ENCODE results near the gene PCDHGB4.

PCDHGB4 gene

GRCh38 chr5:141409598-141410306, 22.3 kb downstream of the PCDHGB4 start:
- no peak for ATAC-seq
- TF ChIP-seq CSDC2 (CRISPR knock-in tag; IDR thresholded peaks at IDR 0.05), result no peak
- no peak for TF ChIP-seq ISL1 (CRISPR knock-in tag; IDR thresholded peaks at IDR 0.05)
- TF ChIP-seq TCF4 (CRISPR knock-in tag; IDR thresholded peaks at IDR 0.05; ENCODE audit: borderline replicate concordance), result no peak
- TF ChIP-seq, protein P1, sequence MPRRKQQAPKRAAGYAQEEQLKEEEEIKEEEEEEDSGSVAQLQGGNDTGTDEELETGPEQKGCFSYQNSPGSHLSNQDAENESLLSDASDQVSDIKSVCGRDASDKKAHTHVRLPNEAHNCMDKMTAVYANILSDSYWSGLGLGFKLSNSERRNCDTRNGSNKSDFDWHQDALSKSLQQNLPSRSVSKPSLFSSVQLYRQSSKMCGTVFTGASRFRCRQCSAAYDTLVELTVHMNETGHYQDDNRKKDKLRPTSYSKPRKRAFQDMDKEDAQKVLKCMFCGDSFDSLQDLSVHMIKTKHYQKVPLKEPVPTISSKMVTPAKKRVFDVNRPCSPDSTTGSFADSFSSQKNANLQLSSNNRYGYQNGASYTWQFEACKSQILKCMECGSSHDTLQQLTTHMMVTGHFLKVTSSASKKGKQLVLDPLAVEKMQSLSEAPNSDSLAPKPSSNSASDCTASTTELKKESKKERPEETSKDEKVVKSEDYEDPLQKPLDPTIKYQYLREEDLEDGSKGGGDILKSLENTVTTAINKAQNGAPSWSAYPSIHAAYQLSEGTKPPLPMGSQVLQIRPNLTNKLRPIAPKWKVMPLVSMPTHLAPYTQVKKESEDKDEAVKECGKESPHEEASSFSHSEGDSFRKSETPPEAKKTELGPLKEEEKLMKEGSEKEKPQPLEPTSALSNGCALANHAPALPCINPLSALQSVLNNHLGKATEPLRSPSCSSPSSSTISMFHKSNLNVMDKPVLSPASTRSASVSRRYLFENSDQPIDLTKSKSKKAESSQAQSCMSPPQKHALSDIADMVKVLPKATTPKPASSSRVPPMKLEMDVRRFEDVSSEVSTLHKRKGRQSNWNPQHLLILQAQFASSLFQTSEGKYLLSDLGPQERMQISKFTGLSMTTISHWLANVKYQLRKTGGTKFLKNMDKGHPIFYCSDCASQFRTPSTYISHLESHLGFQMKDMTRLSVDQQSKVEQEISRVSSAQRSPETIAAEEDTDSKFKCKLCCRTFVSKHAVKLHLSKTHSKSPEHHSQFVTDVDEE (CRISPR knock-in tag; IDR thresholded peaks at IDR 0.05), result no peak
- TF ChIP-seq RARB (CRISPR knock-in tag; IDR thresholded peaks at IDR 0.05), result no peak

DNA sequence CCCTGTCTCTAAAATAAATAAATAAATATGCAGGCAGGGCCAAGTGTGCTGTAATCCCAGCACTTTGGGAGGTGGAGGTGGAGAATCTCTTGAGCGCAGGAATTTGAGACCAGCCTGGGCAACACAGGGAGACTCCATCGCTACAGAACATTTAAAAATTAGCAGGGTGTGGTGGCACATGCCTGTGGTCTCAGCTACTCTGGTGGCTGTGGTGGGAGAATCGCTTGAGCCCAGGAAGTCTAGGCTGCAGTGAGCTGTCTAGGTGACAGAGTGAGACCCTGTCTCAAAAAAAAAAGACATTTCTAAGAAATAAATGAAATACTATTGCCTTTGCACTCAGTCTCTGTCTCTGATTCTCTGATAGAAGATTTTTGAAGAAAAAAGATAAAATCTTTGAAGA, 24.1 kb downstream of the PCDHGB4 start:
- no peak for ATAC-seq
- TF ChIP-seq SNAI2 (CRISPR knock-in tag; IDR thresholded peaks at IDR 0.05), result no peak
- TF ChIP-seq TOX (CRISPR knock-in tag; IDR thresholded peaks at IDR 0.05; ENCODE audit: borderline replicate concordance), result no peak
- no peak for TF ChIP-seq OSR1 (CRISPR knock-in tag; IDR thresholded peaks at IDR 0.05)
- TF ChIP-seq, protein P2, sequence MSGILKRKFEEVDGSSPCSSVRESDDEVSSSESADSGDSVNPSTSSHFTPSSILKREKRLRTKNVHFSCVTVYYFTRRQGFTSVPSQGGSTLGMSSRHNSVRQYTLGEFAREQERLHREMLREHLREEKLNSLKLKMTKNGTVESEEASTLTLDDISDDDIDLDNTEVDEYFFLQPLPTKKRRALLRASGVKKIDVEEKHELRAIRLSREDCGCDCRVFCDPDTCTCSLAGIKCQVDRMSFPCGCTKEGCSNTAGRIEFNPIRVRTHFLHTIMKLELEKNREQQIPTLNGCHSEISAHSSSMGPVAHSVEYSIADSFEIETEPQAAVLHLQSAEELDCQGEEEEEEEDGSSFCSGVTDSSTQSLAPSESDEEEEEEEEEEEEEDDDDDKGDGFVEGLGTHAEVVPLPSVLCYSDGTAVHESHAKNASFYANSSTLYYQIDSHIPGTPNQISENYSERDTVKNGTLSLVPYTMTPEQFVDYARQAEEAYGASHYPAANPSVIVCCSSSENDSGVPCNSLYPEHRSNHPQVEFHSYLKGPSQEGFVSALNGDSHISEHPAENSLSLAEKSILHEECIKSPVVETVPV (CRISPR knock-in tag; IDR thresholded peaks at IDR 0.05), result no peak
- no peak for TF ChIP-seq ZFP3 (CRISPR knock-in tag; IDR thresholded peaks at IDR 0.05)
- no peak for TF ChIP-seq ISL1 (CRISPR knock-in tag; IDR thresholded peaks at IDR 0.05)
- no peak for TF ChIP-seq ZFP30 (CRISPR knock-in tag; IDR thresholded peaks at IDR 0.05)
- TF ChIP-seq, protein P3, sequence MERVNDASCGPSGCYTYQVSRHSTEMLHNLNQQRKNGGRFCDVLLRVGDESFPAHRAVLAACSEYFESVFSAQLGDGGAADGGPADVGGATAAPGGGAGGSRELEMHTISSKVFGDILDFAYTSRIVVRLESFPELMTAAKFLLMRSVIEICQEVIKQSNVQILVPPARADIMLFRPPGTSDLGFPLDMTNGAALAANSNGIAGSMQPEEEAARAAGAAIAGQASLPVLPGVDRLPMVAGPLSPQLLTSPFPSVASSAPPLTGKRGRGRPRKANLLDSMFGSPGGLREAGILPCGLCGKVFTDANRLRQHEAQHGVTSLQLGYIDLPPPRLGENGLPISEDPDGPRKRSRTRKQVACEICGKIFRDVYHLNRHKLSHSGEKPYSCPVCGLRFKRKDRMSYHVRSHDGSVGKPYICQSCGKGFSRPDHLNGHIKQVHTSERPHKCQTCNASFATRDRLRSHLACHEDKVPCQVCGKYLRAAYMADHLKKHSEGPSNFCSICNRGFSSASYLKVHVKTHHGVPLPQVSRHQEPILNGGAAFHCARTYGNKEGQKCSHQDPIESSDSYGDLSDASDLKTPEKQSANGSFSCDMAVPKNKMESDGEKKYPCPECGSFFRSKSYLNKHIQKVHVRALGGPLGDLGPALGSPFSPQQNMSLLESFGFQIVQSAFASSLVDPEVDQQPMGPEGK (CRISPR knock-in tag; IDR thresholded peaks at IDR 0.05; ENCODE audit: borderline replicate concordance), result no peak
- no peak for TF ChIP-seq ZNF8 (CRISPR knock-in tag; IDR thresholded peaks at IDR 0.05)
- TF ChIP-seq POU6F1 (CRISPR knock-in tag; IDR thresholded peaks at IDR 0.05; ENCODE audit: borderline replicate concordance, low read depth), result no peak
- TF ChIP-seq, protein P1 (CRISPR knock-in tag; IDR thresholded peaks at IDR 0.05), result no peak
- TF ChIP-seq RARB (CRISPR knock-in tag; IDR thresholded peaks at IDR 0.05), result no peak

DNA sequence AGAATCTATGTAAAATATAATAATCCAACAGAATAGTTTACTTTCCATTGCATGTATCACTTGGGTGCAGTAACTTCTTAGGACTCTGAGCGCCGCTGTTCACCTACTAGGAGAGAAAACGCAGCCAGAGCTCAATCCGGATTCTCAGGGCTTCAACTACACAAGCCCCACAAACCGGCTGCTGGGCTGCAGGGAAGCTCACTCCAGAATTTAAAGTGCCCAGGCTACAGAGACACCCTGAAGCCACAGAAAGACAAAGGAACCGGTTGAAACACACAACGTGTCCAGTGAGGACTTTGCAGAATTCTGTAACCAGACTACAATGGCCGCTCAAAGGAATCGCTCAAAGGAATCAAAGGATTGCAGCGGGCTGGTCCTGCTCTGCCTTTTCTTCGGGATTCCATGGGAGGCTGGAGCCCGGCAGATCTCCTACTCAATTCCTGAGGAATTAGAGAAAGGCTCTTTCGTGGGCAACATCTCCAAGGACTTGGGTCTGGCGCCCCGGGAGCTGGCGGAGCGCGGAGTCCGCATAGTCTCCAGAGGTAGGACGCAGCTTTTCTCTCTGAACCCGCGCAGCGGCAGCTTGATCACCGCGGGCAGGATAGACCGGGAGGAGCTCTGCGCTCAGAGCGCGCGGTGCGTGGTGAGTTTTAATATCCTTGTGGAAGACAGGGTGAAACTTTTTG, 25.5 kb downstream of the PCDHGB4 start, which contains the start of gene PCDHGA10:
TSS of gene PCDHGA10 (plus strand) at position 134 of the 686 bp plus-strand sequence. CDS start at position 323, 189 bp downstream.
- ATAC-seq, result peak; percentile 61
- no peak for TF ChIP-seq RARB (CRISPR knock-in tag; IDR thresholded peaks at IDR 0.05)
- TF ChIP-seq ZNF70 (CRISPR knock-in tag; IDR thresholded peaks at IDR 0.05), result no peak
- no peak for TF ChIP-seq PPARA (CRISPR knock-in tag; IDR thresholded peaks at IDR 0.05; ENCODE audit: borderline replicate concordance)
- no peak for TF ChIP-seq TCF4 (CRISPR knock-in tag; IDR thresholded peaks at IDR 0.05; ENCODE audit: borderline replicate concordance)
- TF ChIP-seq BACH2 (CRISPR knock-in tag; IDR thresholded peaks at IDR 0.05; ENCODE audit: borderline replicate concordance), result no peak
- TF ChIP-seq GLIS3 (CRISPR knock-in tag; IDR thresholded peaks at IDR 0.05), result no peak
- TF ChIP-seq ZNF8 (CRISPR knock-in tag; IDR thresholded peaks at IDR 0.05), result no peak
- TF ChIP-seq ARNTL (CRISPR knock-in tag; IDR thresholded peaks at IDR 0.05; ENCODE audit: borderline replicate concordance, low read depth), result no peak
- TF ChIP-seq TOX (CRISPR knock-in tag; IDR thresholded peaks at IDR 0.05; ENCODE audit: borderline replicate concordance), result no peak
- TF ChIP-seq, protein P1 (CRISPR knock-in tag; IDR thresholded peaks at IDR 0.05), result no peak
- no peak for TF ChIP-seq OSR1 (CRISPR knock-in tag; IDR thresholded peaks at IDR 0.05)
- TF ChIP-seq POU6F1 (CRISPR knock-in tag; IDR thresholded peaks at IDR 0.05; ENCODE audit: borderline replicate concordance, low read depth), result no peak
- TF ChIP-seq ZNF565 (CRISPR knock-in tag; conservative IDR thresholded peaks at IDR 0.05; ENCODE audit: low read depth), result no peak

Data from SK-N-SH treated with all-trans-retinoic acid at 6 μM for 48 hours (cell line).